Endometrial microvascular endothelial cells (primary cell): ENCODE data around the gene CRYGC. TPM values are rescaled to one million over a fixed set of nuclear protein-coding genes. Genes with fewer than 3 reads are reported as not detected.
"Not testable (repeated sequence)": the region's sequence is repeated elsewhere in the genome, so short reads cannot be mapped to it uniquely, and the experiment has no call there.

Experiments used
- in situ Hi-C: cut with HindIII; loops from 2 replicates; pipeline ENCODE4 v1.10.0; 2017; ENCODE audit warnings: low sequenced_read_pairs, low pct_unique_long_range_greater_than_20kb; ENCODE audit errors: inconsistent ontology term
- total RNA-seq: library from RNA; depleted of rRNA; stranded (reverse); fragments of >200 nt; gene quantifications from one replicate; pipeline ENCODE4 v1.2.3, GENCODE V29; 2015; ENCODE audit errors: inconsistent ontology term

The CRYGC gene
- total RNA-seq, 1 donor from 2014 or later, result not detected

DNA sequence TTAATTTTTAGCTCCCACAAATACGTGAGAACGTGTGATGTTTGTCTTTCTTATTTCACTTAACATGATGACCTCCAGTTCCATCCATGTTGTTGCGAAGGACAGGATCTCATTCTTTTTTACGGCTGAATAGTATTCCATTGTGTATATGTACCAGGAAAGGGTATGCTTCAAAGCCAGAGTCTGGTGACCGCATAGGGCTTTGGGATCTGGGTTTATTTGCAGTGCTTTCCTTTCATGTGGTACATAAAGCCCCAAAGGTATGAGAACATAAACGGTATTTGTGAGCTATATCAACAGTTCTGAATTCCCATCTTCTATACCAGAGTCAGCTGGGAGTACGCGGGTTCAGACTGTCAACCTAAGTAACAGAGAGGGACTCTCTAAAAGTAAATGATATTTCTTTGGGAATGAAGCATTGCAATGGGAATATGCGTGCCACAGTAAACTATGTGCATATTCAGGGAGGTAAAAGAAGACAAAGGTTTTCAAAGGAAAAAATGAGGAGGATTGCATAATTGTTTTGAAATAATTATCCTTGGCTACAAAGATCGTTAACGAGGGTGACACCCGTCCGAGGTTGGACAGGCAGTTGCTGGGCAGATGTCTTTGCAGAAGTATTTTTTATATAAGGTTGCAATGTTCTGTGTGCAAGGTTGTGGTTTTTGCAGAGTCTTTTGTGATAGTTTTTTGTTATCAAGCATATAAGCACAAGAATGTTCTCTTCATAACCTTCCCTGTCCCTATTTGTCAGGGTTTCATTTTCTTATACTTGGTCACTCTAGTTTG, 29.8 kb downstream of the CRYGC start:
- in situ Hi-C loops, result no loop called here

DNA sequence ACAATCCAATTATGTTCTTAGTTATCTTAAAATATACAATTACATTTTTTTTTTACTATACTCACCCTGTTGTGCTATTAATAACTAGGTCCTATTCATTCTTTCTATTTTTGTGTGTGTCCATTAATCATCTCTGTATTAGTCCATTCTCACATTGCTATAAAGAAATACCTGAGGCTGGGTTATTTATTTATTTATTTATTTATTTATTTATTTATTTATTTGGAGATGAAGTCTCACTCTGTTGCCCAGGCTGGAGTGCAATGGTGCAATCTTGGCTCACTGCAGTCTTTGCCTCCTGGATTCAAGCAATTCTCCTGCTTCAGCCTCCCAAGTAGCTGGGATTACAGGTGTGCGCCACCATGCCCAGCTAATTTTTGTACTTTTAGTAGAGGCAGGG, 30.9 kb downstream of the CRYGC start:
- in situ Hi-C loops, result not testable (repeated sequence)

DNA sequence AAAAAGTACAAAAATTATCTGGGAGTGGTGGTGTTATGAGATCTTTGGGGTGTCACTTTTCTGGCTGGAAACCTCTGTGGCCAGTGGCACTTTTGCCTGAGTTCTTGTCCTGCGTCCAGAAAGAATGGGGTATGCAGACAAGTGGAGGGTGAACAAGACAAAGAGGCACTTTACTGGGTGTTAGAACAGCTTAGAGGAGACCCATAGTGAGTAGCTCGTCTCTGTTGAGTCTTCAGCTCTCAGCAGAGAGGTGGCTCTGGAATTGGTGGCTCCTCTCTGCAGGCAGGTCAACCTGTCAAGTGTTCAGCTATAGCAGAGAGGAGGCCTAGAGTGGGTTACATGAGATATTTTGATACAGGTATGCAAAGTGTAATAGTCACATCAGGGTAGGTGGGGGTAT, 31.4 kb downstream of the CRYGC start:
- in situ Hi-C loops, result no loop called here

DNA sequence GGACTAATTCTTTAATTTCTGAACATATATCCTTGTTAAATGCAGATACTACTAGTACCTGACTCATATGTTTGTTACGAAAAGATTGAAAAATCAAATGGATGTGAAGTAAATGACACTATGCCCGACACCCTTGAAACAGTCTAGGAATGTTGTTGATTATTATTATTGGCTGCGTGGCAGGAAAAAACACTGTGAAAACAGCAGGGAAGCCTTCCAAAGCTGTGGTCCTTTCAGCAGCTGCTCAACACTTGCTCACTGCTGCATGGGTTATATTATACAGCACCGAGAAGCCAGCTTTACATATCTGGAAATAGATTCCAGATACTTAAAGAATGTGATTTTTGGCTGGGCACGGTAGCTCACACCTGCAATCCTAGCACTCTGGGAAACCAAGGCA, 31.8 kb downstream of the CRYGC start:
- in situ Hi-C loops, result no loop called here

DNA sequence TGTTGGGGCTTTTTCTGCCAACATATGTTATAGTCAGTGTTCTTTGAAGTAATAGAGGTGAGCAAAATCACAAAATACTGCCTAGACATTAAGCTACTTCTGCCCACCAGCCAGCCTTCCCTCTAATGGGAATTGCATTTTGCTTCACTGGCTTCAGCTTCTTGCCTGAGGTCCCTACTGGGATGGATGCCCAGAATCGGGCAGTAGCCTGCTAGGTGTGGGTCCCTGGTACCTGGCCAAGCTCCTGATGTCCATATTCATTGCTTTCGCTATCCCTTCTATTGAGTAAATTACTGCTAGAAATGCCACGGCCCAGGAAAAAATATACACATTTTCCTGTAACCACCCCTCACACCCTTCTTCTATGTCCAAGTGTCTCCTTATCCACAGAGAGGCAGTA, 32.3 kb downstream of the CRYGC start:
- in situ Hi-C loops, result no loop called here

DNA sequence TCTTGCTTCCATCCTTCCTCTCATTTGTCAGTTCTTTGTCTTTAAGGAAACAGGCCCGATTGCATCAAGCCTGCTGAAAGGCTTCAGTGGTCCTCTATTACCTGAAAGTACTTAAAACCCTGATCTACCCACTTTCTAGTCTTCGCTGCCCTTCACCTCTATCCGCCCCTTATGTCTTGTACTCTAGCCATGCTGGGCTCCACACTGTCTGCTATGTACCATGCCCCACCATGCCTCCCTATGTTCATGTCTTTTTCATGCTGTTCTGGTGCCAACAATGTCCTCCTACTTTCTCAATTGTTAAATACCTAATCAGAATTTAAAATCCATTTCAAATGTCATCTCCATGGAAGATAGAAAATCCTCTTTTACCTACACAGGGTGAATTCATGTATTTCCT, 33.5 kb downstream of the CRYGC start:
- in situ Hi-C loops, result no loop called here

DNA sequence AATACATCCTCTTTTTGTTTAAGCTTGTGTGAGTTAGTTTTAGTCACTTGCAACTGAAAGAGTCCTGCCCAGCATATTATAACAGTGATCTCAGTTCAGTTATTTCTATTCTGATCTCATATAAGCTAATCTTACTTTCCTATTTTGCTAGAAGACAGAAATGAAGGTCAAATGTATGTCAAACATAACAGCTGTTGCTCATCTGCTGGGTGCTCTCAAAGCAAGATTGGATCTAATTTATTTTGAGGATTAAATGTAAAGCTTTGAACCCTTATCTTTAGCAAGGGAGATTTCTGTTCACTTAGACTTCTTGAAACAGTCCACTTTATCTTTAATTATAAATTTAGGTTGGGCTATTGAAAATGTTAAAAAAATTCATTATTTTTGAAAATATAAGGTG, 36.5 kb downstream of the CRYGC start:
- in situ Hi-C loops, result no loop called here

DNA sequence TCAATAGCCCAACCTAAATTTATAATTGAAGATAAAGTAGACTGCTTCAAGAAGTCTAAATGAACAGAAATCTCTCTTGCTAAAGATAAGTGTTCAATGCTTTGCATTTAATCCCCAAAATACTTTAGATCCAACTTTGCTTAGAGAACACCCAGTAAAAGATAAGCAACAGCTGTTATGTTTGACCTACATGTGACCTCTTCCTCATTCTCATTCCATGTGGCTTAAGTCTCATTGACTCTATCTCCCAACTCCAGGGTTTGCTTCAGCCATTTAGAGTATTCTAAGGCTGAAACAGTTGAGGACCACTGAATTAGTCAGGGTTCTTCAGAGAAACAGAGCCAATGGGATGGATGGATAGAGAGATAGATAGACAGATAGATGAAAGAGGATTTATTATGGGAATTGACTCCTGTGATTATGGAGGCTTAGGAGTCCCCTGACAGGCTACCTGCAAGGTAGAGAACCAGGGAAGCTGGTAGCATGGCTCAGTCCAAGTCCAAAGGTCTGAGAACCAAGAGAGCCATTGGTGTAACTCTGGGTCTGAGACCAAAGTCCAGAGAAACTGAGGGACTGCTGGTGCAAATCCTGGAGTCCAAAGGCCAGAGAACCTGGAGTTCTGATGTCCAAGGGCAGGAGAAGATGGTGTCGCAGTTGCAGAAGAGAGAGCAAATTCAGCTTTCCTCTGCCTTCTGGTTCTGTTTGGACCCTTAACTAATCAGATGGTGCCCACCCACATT, 37.4 kb downstream of the CRYGC start:
- in situ Hi-C loops, result no loop called here

DNA sequence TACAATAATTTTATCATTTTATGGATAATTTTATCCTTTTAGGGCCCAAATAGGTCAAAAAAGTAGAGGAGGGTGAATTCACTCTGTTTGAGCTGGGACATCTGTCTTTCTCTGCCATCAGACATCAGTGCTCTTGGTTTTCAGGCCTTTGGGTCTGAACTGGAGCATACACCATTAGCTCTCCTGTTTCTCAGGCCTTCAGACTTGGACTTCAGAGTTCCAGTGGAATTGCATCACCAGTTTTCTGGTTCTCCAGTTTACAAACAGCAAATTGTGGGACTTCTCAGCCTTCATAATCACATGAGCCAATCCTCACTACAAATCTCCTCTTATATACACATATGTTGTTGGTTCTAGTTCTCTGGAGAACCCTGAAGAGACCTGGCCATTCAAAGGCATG, 39.2 kb downstream of the CRYGC start:
- in situ Hi-C loops, result no loop called here

DNA sequence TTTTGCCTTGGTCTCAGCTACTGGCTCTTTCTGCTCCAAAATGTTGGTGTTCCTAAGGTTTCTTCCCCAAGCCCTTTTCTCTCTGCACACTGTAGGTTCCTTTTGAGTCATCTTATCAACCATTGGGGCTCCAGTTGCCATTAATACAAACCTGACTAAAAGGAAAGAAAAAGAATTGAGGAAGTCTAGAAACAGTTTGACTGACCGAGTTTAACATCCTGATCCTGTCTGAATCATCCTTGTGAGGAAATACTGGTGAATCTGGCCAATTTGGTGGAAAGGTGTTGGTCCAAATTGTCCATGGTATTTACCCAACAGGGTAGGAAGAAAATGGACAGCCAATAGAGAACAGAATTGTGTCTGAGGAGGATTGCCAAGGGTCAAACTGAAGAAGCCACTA, 43.6 kb downstream of the CRYGC start:
- in situ Hi-C loops, result no loop called here

DNA sequence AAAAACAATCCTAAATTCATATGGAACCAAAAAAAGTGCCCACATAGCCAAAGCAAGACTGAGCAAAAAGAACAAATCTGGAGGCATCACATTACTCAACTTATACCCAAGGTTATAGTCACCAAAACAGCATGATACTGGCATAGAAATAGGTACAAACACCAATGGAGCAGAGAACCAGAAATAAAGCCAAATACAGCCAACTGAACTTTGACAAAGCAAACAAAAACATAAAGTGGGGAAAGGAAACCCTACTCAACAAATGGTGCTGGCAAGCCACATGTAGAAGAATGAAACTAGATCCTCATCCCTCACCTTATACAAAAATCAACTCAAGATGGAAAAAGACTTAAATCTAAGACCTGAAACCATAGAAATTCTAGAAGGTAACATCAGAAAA, 45.8 kb downstream of the CRYGC start:
- in situ Hi-C loops, result no loop called here

Other genes with a start within 250 kb of the CRYGC start
- 3.3 TPM for gene PLEKHM3, start 104.3 kb downstream of the CRYGC start, total RNA-seq
- not detected for gene CRYGD, start 5.3 kb downstream of the CRYGC start, total RNA-seq
- gene CRYGB, start 16.3 kb upstream of the CRYGC start, total RNA-seq, result not detected
- gene CRYGA, start 33.8 kb upstream of the CRYGC start, total RNA-seq, result not detected
- gene C2orf80, start 60.2 kb upstream of the CRYGC start, total RNA-seq, result not detected
- gene IDH1, start 125.2 kb upstream of the CRYGC start, total RNA-seq, result 89.7 TPM
- gene PIKFYVE, start 136.4 kb upstream of the CRYGC start, total RNA-seq, result 12.4 TPM